Stomach (tissue), 9 donors: ENCODE data around the gene VPS52. TPM values are rescaled to one million over a fixed set of nuclear protein-coding genes. Genes with fewer than 3 reads are reported as not detected.

Experiments
- DNase-seq, 2 donors: peaks; one replicate each; pipeline versions ENCODE4 v3.0.0 to v3.0.0-alpha.2; 2013 to 2019
- H3K27ac ChIP-seq, 5 donors: fragments of 200-600 bp in 4 of 5; sonication (generic) in 4 of 5; one replicate each; pipeline ENCODE4 v1.5.1; 2013 to 2019; ENCODE audit warnings: mild to moderate bottlenecking in 1 of 5, moderate library complexity in 1 of 5
- H3K27me3 ChIP-seq, 3 donors: fragments of 200-600 bp; sonication (generic); one replicate each; pipeline ENCODE4 v1.5.1; 2017 to 2019; ENCODE audit warnings: mixed run types in 1 of 3
- H3K36me3 ChIP-seq, 4 donors: fragments of 200-600 bp; sonication (generic); 1 replicate in 3 of 4; 2 replicates in 1 of 4; pipeline ENCODE4 v1.5.1; 2016 to 2019
- H3K4me1 ChIP-seq, 4 donors: fragments of 200-600 bp; sonication (generic); one replicate each; pipeline ENCODE4 v1.5.1; 2016 to 2019
- H3K4me3 ChIP-seq, 4 donors: fragments of 200-600 bp; sonication (generic) in 3 of 4; one replicate each; pipeline ENCODE4 v1.5.1; 2016 to 2019; ENCODE audit warnings: mild to moderate bottlenecking in 1 of 4
- H3K9me3 ChIP-seq, 4 donors: fragments of 200-600 bp; sonication (generic); one replicate each; pipeline ENCODE4 v1.5.1; 2016 to 2019
- CTCF ChIP-seq, 7 experiments: fragments of 450-650 bp in 4 of 7; fragments of 200-600 bp in 3 of 7; sonication (generic) in 3 of 7; IDR thresholded peaks; one replicate each; pipeline ENCODE4 v1.5.1; 2016 to 2019; ENCODE audit warnings: antibody characterized with exemption in 7 of 7, control low read depth in 2 of 7, mild to moderate bottlenecking in 1 of 7
- EP300 ChIP-seq: sonication (generic); formaldehyde crosslinking; IDR thresholded peaks from one replicate; pipeline ENCODE4 v1.6.1; 2017; ENCODE audit warnings: antibody characterized with exemption
- POLR2A ChIP-seq, 4 donors: fragments of 450-650 bp; IDR thresholded peaks; one replicate each; pipeline ENCODE4 v1.6.1; 2016; ENCODE audit warnings: antibody characterized with exemption in 4 of 4, control low read depth in 2 of 4, mild to moderate bottlenecking in 1 of 4, moderate library complexity in 1 of 4
- POLR2AphosphoS5 ChIP-seq, 3 donors: sonication (generic); formaldehyde crosslinking; IDR thresholded peaks; one replicate each; pipeline ENCODE4 v1.6.1; 2016; ENCODE audit warnings: antibody characterized with exemption in 3 of 3
- WGBS, 5 donors: extraction: QIAGEN DNeasy Blood & Tissue Kit in 3 of 5; methylation state at CpG; one replicate each; pipeline versions ENCODE4 v1.1.5 to v1.1.7; 2013 to 2018; 5-methylcytosine and 5-hydroxymethylcytosine counted together
- intact Hi-C: fragments of 100-400 bp; cut with DNase I; formaldehyde crosslinking; loops from one replicate; pipeline ENCODE4 v1.15.1; 2023; ENCODE audit warnings: low total_unique reads
- polyA plus RNA-seq, 3 donors: library from polyadenylated mRNA; stranded (reverse); fragments of 200-250 nt; gene quantifications; one replicate each; pipeline ENCODE4 v1.2.3, GENCODE V29; 2013
- total RNA-seq, 5 donors: library from RNA; depleted of rRNA; stranded (reverse); fragments of >200 nt; gene quantifications; one replicate each; pipeline versions ENCODE4 v1.1.0 to v1.2.3, GENCODE V29; 2014 to 2016
- donor health status: healthy with polysubstance abuse.
- donor health status: Bipolar disorder and iron deficiency.
- donor health status: healthy.

VPS52 gene
- total and polyA plus RNA-seq, 8 donors = 22.6 to 89.3 (median 46.5) TPM

GRCh38 chr6:33248932-33249731, 22.5 kb downstream of the VPS52 start:
- WGBS, 5 donors = 0% methylated on average over 26 to 58 of the region's 58 CpGs
- Histone ChIP-seq H3K4me1 (peaks cover 22 to 40% (median 28%) of the 10 kb centered on the region in 4 donors), H3K9me3 (no peaks in the 10 kb centered on the region), H3K36me3 (peaks cover 0 to 17% (median 16%) of the 10 kb centered on the region in 4 donors), H3K27ac (peak overlapping the region; percentile 90 to 97 (median 95)), H3K27me3 (no peaks in the 10 kb centered on the region), H3K4me3 (peak overlapping the region; percentile 45 to 61 (median 52))
- TF ChIP-seq EP300 (no peak), POLR2AphosphoS5 (IDR thresholded peaks at IDR 0.05) (peak; percentile 55 to 90 (median 89)), CTCF (IDR thresholded peaks at IDR 0.05) (no peak), POLR2A (IDR thresholded peaks at IDR 0.05) (peak in 2 of 4 donors; percentile 16 to 90)
- intact Hi-C loops = loop anchor here (5.0 to 10.0 kb wide), 2 partner anchors 87 to 244 kb away; partner anchors contain the start of gene HLA-DOA
- peak; percentile 98 to 99 for DNase-seq

DNA sequence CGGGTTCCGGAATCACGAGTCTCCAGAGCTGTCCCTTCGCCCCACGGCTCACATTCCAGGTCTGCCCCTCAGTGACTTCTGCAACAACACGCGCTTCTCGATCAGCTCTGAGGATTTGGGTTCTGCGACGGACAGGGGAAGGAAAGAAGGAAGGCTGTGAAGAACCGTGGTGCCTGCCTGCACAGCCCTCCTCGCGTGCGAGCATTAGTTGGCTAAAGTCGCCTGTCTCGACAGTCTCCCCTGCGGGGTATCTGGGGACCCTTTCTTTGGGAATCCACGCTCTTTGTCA, 23.1 kb downstream of the VPS52 start:
- Histone ChIP-seq H3K4me1 (peaks cover 22 to 40% (median 28%) of the 10 kb centered on the region in 4 donors), H3K27ac (peak overlapping the region; percentile 46 to 97 (median 95)), H3K9me3 (no peaks in the 10 kb centered on the region), H3K4me3 (peak overlapping the region; percentile 45 to 61 (median 52)), H3K27me3 (no peaks in the 10 kb centered on the region), H3K36me3 (peaks cover 0 to 17% (median 16%) of the 10 kb centered on the region in 4 donors)
- DNase-seq = peak in 1 of 2 donors; percentile 26
- WGBS, 5 donors = 1% methylated on average over 18 of the region's 18 CpGs
- intact Hi-C loops = loop anchor here (5.0 to 10.0 kb wide), 2 partner anchors 86 to 244 kb away; partner anchors contain the start of gene HLA-DOA
- peak in 1 of 7 experiments; percentile 51 for TF ChIP-seq CTCF (IDR thresholded peaks at IDR 0.05)
- no peak for TF ChIP-seq EP300

DNA sequence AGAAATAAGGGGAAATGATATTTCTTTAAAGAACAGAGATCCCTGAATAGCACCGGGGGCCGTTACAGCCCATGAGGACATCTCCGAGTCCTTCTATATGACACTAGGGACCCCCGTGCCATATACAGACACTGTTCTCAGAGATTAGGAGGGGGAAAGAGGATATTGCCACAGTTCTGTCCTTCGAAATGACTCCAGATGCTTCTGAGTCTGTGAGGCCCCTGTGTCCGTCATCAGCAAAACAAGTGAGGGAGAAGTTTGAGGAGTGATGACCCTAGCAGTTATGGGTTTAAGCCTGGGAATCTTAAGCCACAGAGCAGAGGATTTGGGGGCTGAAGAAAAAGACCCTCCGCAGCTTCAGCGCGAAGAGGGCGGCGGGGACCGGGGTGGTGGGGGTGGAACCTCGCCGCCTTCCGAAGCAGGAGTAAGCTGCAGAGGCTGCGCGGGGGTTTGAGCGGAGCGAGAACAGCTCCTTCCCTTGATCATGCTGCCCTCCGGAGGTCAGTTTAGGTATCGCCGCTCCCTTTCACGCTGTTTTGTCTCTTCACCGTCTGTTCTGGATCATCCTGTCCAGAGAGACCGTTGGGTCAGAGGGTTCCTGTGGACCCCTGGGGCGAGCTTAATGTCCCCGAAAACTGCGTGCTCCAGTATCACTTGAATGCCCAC, 23.6 kb downstream of the VPS52 start:
- intact Hi-C loops = loop anchor here (5.0 to 10.0 kb wide), 2 partner anchors 86 to 243 kb away; partner anchors contain the start of gene HLA-DOA
- peak overlapping the region; percentile 45 to 61 (median 52) for H3K4me3 ChIP-seq
- TF ChIP-seq POLR2A (IDR thresholded peaks at IDR 0.05) (no peak), CTCF (IDR thresholded peaks at IDR 0.05) (peak in 5 of 7 experiments; percentile 96 to 97 (median 97)), POLR2AphosphoS5 (IDR thresholded peaks at IDR 0.05) (peak in 2 of 3 donors; percentile 13 to 67)
- DNase-seq = peak; percentile 92 to 94
- no peaks in the 10 kb centered on the region for H3K9me3 ChIP-seq
- peaks cover 22 to 40% (median 28%) of the 10 kb centered on the region in 4 donors for H3K4me1 ChIP-seq
- H3K27me3 ChIP-seq = no peaks in the 10 kb centered on the region
- H3K27ac ChIP-seq = peak overlapping the region; percentile 46 to 97 (median 95)
- 2 to 10% (median 3%) methylated on average over 12 to 28 of the region's 28 CpGs for WGBS, 5 donors
- peaks cover 0 to 17% (median 16%) of the 10 kb centered on the region in 4 donors for H3K36me3 ChIP-seq

DNA sequence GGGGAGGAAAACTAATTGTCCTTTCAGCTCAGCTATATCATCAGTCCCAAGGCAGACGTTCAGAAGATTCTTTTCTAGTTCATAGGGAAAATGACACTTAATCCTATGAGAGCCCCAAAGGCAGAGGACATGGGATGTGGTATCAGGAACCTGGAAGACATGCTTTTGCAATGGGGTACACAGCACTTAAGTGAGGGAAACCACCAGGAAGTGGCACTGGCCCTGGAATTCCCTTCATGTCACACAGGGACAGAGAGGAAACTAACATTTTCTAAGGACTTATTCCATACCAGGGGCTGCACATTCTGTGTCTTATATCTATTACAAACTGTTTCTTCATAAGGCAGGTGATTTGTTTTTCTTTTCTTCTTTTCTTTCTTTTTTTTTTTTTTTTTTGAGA, 28.2 kb downstream of the VPS52 start:
- intact Hi-C loops = loop anchor here (10.0 kb wide), 1 partner anchor 239 kb away; the partner anchor contains the start of gene HLA-DOA
- peaks cover 0 to 19% (median 0%) of the 10 kb centered on the region in 3 donors for H3K27me3 ChIP-seq
- no peak overlapping the region for H3K27ac ChIP-seq
- no peak for DNase-seq
- peaks cover 5 to 12% (median 8%) of the 10 kb centered on the region in 4 donors for H3K4me1 ChIP-seq
- WGBS, 5 donors = 33 to 53% (median 39%) methylated on average over 1 of the region's 1 CpG
- H3K36me3 ChIP-seq = no peaks in the 10 kb centered on the region
- TF ChIP-seq POLR2A (IDR thresholded peaks at IDR 0.05) (no peak), CTCF (IDR thresholded peaks at IDR 0.05) (no peak), POLR2AphosphoS5 (IDR thresholded peaks at IDR 0.05) (no peak), EP300 (no peak)
- no peaks in the 10 kb centered on the region for H3K9me3 ChIP-seq
- H3K4me3 ChIP-seq = no peak overlapping the region
